Measurements from ENCODE around the gene PIERCE2.
"Not testable (repeated sequence)": the region's sequence is repeated elsewhere in the genome, so short reads cannot be mapped to it uniquely, and the experiment has no call there.

PIERCE2 gene

GRCh38 chr15:55408012-55408928 lies at the start of gene PIERCE2, which contains the start of gene CCPG1:
Gene PIERCE2 (plus strand): TSS chr15:55408495. CDS start chr15:55408769, 274 bp downstream.
Gene CCPG1 (minus strand): TSS chr15:55408359. CDS start chr15:55389424, 18,935 bp downstream.
- DNase-seq (ENCODE audit: low spot score) (peak; percentile 94), FAIRE-seq (no peak)

GRCh38 chr15:55360256-55360655 lies 48.0 kb upstream of the PIERCE2 start:
- DNase-seq (ENCODE audit: low spot score) (no peak), FAIRE-seq (no peak)

GRCh38 chr15:55361048-55361447 lies 47.2 kb upstream of the PIERCE2 start:
- FAIRE-seq: no peak

GRCh38 chr15:55362641-55363040 lies 45.7 kb upstream of the PIERCE2 start:
- DNase-seq (ENCODE audit: low spot score) (no peak), FAIRE-seq (no peak)

More at GRCh38 chr15:55361048-55361447, 47.2 kb upstream of the PIERCE2 start:
- DNase-seq (ENCODE audit: low spot score): no peak

- FAIRE-seq (no peak), DNase-seq (ENCODE audit: low spot score) (no peak)
These were observed 41.3 kb upstream of the PIERCE2 start for GRCh38 chr15:55366981-55367380.

GRCh38 chr15:55372701-55373440 lies 35.4 kb upstream of the PIERCE2 start:
- no peak for FAIRE-seq
- DNase-seq (ENCODE audit: low spot score): no peak

- DNase-seq (ENCODE audit: low spot score) (no peak), FAIRE-seq (no peak)
These were observed 29.2 kb upstream of the PIERCE2 start for GRCh38 chr15:55379095-55379494.

GRCh38 chr15:55381595-55381994 lies 26.7 kb upstream of the PIERCE2 start:
- FAIRE-seq (no peak), DNase-seq (ENCODE audit: low spot score) (no peak)

GRCh38 chr15:55383687-55384086 lies 24.6 kb upstream of the PIERCE2 start:
- FAIRE-seq (no peak), DNase-seq (ENCODE audit: low spot score) (no peak)

- no peak for DNase-seq (ENCODE audit: low spot score)
- FAIRE-seq: no peak
These were observed 21.3 kb upstream of the PIERCE2 start for GRCh38 chr15:55387027-55387426.

GRCh38 chr15:55389264-55389607 lies 19.1 kb upstream of the PIERCE2 start:
- FAIRE-seq: no peak
- peak; percentile 17 for DNase-seq (ENCODE audit: low spot score)

GRCh38 chr15:55394694-55395093 lies 13.6 kb upstream of the PIERCE2 start:
- no peak for FAIRE-seq

GRCh38 chr15:55398243-55398642 lies 10.1 kb upstream of the PIERCE2 start:
- DNase-seq (ENCODE audit: low spot score): no peak
- FAIRE-seq: no peak

More at GRCh38 chr15:55394694-55395093, 13.6 kb upstream of the PIERCE2 start:
- DNase-seq (ENCODE audit: low spot score): no peak

GRCh38 chr15:55400050-55400449 lies 8.2 kb upstream of the PIERCE2 start:
- not testable (repeated sequence) for DNase-seq (ENCODE audit: low spot score); FAIRE-seq

- DNase-seq (ENCODE audit: low spot score) (no peak), FAIRE-seq (no peak)
These were observed 6.5 kb upstream of the PIERCE2 start for GRCh38 chr15:55401786-55402246.

GRCh38 chr15:55402707-55403106 lies 5.6 kb upstream of the PIERCE2 start:
- FAIRE-seq (no peak), DNase-seq (ENCODE audit: low spot score) (no peak)

- FAIRE-seq: no peak
- DNase-seq (ENCODE audit: low spot score): no peak
These were observed 4.8 kb upstream of the PIERCE2 start for GRCh38 chr15:55403531-55403930.

GRCh38 chr15:55407498-55408011 lies 740 bp upstream of the PIERCE2 start:
- no peak for FAIRE-seq
- DNase-seq (ENCODE audit: low spot score): no peak

GRCh38 chr15:55408976-55409375 lies 681 bp downstream of the PIERCE2 start:
- FAIRE-seq: not testable (repeated sequence)

GRCh38 chr15:55417678-55418077 lies 9.4 kb downstream of the PIERCE2 start:
- DNase-seq (ENCODE audit: low spot score); FAIRE-seq: not testable (repeated sequence)

More at GRCh38 chr15:55408976-55409375, 681 bp downstream of the PIERCE2 start:
- not testable (repeated sequence) for DNase-seq (ENCODE audit: low spot score)

- no peak for DNase-seq (ENCODE audit: low spot score)
- no peak for FAIRE-seq
These were observed 12.0 kb downstream of the PIERCE2 start for GRCh38 chr15:55420171-55420866.

Data from urothelium cell line (cell line).